Measurements from ENCODE around the gene SMARCD3.

SMARCD3 gene

DNA sequence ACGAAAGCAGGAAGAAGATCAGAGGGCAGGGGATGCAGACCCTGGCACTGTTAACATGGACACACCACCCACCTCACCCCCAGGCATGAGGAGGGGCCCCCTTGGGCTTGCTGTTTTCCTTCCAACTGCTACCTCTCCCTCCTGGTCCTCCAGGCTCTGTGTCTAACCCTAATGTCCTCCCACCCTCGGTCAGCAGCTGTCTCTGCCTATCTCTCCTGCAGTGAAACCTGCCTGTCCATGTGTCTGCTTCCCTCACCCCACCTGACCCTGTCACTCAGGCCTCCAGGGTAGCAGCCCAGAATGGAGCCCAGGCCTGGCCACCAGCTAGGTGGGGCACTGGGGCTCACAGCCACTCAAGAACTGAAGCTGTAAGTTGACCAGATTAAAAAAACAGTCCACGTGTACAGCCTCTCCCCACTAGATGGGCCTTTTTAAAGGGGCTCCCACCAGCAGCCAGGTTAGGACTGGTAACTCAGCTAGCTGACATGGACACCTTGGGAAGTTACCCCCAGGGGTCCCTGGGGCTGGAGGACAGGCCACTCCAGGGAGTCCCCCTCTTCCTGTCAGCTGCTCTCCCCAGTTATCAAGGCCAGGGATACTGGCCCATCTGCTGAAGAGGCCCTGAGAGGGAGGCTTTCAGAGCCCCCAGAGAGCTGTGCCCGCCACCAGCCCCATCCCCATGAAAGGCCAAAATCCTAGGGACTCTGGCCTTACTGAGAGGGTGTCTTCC, 1.5 kb downstream of the SMARCD3 start:
- DNase-seq = no peak

DNA sequence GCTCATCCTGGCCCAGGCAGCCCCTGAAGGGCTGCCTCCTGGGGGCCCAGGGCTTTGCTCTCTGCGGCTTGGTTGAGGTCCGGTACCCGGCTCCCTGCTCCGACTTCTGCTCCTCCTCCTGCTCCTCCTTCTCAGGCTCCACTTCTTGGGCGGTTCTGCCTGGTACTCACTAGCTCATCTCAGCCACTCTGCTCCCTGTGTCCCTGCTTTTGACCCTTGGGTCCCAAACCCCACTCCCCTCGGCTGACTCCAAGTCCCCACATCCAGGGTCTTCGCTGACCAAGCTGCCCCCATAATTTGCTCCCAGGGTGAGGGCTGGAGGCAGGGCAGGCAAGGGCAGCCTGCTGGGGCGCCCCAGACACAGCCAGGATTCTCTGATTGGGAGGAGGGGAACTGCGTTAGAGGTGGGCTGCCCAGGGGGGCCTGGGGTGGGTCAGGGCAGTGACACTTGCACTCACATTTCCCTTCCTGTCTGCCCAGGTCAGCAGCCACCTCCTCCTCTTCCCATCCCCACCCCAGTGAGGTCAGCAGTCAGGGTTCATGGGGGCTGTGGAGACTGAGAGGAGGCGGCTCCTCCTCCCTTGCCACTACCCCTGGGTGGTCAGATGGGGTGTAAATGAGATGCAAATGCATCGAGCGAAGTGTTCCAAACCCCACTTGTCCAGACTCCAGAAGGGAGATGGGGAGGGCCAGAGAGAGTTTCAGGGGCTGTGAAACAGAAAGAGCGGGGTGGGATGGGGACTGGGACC, 2.2 kb downstream of the SMARCD3 start:
- DNase-seq = no peak

DNA sequence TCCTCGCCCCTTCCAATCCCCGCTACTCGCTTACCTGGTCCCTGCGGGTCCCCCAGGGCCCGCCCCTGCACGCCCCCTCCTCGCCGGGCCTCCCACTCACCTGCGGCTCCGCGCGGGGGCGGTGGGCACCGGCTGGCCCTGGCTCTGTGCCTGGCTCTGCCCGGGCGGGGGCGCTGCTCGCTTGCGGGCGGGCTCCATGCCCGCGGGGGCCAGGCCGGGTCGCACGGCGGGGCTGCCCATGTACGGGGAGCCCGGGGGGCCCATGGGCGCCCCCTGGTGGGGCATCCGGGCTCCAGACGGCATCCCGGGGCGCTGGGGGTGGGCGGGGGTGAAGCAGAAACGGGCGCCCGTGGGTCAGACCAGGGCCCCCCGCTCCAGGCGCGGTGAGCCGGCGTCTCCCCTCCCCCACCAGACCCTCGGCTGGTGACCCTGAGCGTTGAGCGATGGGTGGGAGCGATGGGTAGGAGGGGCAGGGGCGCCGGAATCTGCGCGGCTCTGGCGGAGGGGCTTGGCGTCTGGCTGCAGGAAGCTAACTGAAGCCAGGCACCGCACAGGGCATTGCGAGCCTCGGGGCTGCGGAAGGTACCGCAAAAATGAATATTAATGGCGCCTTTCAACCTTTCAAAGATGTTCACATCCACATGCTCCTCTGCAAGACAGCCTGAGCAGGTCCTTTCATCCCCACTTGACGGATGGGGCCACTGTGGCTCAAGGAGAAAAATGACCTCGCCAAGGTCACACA, 3.0 kb downstream of the SMARCD3 start:
- DNase-seq = no peak

DNA sequence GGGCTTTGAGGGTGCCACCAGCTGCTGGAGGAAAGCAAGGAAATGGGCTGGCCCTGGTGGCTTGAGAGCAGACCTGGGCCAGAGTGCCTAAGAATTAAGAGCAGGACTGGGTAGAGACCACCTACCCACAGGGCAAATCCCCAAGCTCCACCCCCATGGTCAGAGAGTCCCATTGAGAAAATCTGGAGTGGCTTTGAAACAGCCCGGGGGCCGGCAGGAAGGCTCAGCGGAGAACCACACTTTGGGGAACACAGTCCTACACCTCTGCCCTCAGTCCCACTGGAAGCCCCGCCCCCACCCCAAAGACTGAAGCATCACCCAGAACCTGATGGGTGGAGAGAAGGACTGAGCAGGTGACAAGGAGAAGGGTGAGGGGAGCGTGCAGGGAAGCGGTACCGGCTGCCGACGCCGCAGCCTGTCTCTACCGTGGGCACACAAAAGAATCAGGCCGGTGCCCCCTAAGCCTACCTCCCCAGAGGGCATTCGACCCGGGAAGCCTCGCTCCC, 3.6 kb downstream of the SMARCD3 start:
- DNase-seq = no peak

DNA sequence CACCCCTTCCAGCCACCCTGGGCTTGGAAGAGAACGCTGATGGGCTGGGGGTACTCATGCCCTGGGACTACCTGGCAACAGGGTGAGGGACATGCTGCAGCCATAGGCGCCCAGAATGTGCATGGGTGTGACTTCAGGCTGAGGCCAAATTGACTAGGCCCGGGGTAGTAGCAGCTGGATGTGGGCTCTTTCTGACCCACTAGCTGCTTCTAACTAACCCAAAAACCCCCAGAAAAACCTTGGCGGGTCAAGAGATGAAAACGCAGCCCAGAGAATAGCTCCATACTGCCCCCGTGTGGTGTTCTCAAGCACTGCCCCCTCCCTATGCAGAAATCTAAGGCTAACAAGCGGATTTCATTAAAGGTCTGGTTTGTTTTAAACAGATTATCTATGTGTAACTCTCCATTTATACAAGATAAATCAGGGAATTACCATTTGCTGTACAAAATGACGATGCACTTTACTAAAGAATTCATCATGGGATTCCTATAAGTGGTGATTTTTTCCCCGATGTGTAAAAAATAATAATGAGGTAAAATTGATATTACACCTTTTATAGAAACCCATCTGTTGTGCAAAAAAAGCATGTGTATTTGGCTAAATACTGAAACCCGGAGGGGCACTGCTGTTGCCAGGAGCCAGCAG, 4.2 kb downstream of the SMARCD3 start:
- peak; percentile 90 for DNase-seq

DNA sequence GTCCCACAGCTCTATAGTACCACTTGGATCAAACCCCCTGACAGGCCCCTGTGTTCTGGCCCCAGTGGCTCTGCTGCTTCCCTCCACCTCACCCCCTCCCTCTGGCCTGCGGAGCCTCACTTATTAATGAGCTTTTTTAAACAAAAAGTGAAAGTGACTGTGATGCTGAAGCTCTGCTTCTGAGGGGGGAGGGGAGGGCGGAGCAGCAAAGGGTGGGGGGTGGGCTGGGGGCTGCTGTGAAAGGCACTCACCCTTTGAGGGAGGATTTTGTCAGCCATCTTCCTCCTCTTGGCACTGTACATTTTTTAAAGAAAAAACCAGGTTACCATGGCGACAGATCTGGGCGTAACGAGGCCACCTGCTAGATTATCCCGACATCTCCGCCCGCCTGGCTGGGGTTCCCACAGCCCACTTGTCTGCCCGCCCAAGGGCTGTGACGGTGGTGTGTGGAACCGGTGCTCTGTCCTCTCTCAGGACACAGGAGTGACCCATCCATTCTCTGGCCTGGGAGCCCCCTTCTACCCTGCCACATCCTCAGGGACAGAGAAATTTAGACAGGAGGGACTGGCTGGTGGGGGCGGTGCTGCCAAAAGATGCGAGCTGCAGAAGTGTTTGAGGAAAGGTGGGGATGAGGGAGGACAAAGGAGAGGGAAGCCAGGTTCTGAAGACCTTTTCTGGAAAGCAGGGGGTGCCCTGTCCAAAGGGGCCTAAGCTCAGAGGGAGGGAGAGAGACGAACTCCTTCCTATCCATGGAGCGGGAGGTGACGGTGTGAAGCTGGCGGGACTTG, 4.9 kb downstream of the SMARCD3 start:
- DNase-seq = peak; percentile 85

DNA sequence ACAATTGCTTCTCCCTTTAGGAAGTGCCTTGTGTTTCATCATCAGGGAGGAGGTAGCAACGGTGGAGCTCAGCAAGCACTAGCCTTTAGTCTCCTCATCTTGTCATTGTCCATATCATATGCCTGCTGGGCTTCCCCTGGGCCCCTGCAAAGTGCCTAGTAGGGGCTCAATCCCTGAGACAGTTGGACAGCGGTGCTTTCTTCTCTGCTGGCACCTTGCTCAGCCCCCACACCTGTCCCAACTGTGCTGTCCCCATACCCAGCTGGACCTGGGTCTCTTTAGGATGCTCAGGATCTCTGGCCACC, 5.5 kb downstream of the SMARCD3 start:
- no peak for DNase-seq

DNA sequence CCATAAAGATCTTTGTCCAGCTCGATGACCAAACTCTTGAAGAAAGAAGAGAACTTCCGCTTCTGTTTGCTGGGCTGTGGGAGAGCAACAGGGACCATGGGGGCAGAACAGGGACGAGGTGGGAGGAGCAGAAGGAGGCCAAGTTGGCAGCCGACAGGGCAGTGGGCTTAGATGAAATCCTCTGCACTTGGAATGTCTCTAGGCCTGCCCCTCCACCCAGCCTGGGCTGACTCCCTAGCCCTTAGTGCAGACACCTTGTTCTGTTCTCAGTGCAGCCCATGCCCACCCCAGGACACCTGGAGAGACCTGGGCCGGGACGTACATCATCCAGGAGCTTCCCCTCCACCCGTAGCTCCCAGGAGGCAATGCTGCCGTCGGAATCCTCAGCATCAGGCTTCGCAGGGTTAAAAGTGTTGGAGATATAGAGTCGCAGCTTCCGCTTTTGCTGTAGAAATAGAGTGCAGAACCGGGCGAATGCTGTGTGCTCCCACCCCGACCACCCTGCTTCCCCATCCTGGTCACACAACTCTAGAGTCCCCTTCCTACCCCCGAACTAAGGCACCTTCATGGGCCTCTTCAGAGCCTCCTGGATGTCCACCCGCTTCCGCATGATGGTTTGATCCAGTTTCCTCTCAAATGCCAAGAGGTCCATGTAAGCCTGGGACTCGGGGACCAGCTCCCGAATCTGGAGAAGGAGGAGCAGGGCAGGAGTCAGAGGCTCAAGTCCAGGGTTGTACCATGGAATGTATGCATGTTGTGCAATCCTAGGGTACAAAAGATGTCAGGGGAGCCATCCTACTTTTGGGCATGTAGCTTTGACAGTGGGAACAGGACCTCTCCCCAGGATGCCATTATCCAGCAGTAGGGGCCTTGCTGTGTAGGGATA, 6.1 kb downstream of the SMARCD3 start:
- DNase-seq = no peak

DNA sequence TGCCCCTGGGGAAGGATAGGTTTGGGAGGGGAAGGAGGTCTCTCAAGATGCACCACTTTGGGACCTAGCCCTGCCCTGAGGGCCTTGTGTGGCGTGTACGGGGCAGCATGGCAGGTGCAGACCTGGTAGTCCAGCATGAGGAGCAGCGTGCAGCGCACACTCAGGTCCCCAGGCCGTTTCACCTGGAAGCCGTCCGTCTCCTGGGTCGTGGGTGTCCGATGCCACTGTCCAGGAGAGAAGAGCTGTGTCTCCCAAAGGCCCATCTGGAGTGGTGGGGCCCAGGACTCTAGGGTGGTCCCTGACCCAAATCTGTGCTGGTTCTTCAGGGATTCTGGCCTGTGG, 6.8 kb downstream of the SMARCD3 start:
- DNase-seq = no peak

DNA sequence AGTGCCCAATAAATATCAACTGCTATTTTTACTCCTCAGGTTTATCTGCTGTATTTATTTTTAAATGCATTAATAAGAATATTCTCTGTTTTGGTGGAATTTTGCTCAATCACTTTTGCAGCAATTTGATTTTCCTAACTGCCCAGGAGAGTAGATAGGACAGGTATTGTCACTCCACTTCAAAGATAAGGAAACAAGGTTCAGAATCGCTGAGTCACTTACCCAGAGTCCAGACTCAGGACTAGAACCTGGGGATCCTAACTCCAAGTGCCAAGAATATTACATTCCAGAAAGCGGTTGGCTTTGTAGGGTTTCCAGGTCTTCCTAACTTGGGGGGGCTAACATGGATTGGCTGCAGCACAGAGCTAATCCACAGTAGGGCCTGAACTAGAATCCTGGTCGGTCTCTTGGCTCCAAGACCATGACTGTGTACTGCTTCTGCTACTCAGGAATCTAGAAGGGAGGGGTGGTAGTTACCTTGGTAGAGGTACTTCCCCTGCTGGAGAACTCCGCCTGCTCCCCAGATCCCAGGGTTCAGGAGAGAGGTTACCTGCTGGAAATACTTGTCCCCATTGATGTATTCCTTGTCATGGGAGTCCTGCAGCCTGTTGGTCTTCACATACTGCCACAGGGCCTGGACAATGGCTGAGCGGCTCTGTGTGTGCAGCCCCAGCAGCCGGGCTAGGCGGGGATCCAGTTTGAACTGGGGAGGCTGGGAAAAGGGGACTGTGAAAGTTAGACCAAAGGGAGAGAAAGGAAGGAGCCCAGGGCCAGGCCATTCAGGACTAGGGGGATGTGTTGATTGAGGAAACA, 7.3 kb downstream of the SMARCD3 start:
- no peak for DNase-seq

DNA sequence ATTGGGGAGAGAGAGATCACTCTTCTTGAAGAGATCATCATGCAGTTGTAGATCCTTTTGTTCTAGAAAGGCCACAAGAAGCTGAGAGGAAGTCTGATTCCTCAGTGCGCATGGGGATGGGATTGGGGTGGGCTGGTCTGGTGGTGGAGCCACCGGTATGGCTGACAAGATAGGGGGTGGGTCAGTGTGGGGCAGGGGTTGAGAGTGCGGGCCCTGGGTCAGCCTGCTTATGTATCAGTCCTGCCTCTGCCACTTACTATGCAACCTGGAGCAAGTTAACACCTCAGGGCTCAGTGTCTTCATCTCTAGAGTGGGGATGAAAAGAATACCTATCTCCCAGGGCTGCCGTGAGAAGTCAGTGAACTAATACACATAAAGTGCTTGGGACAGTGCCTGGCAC, 8.0 kb downstream of the SMARCD3 start:
- no peak for DNase-seq

DNA sequence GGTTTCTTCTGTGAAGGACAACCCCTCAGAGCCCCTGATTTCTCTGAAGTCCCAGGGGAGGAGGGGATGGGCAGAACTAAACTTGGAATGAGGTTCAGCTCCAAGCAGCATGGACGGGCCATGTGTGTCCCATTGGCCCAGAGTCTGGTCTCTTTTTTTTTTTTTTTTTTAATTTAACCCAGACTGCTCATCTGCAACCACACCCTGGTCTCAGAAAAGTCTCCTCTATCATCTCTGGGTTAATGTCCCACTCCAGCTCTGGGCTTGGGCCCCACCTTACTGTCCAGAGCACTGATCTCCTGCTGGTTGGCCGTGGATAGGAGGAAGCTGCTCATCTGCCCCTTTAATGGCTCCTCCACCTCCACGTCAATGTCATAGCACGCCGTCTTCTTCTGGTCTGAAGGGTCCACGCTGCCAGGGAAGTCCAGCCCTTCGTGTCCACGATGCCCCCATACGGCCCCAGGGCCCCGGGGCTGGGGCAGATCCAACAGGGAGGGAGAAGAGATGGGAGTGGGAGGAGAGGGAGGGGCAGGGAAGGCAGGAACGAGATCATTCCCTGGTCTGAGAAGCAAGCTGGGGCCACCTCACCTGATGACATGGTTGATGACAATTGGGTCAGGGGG, 8.5 kb downstream of the SMARCD3 start:
- DNase-seq = no peak

DNA sequence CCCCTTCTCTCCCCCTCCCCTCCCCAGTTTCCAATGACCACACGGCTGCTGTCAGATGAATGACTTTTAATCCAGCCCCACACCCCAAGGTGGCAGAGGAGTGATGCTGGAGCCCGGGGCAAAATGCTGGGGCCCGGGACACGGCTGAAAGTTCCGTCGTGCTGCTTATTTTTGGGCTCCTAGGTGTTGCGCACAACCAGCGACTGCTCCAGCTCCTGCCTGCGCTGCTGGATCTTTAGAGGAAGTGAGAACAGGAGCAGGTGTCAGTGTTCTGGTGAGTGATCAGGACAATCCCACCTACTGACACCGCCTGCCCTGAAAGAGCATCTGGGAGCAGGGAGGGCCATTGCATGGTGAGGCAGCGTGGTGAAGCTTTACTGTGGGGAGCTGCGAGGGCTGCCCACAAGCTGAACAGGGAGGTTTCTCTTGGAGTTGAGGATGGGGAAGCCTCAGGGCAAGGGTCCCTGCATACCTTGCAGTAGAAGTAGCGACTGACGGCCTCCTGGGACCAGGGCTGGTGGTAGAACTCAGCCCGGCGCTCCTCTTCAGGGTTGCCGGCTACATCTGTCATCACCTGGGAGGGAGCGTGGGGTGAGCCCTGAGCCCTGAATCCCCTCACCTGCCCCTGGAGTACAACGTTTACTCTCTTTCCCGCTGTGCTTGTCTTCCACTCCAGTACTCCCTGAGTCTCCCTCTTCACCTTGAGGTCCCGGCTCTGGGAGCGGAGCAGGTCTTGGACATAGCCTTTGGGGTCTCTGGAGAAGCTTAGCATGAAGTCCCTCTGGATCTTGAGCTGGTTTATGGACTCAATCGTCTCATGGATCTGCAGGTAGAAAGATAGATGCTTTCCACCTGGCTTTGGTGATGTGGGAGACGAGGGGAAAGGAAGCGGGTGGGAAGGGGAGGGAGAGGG, 9.3 kb downstream of the SMARCD3 start:
- no peak for DNase-seq

DNA sequence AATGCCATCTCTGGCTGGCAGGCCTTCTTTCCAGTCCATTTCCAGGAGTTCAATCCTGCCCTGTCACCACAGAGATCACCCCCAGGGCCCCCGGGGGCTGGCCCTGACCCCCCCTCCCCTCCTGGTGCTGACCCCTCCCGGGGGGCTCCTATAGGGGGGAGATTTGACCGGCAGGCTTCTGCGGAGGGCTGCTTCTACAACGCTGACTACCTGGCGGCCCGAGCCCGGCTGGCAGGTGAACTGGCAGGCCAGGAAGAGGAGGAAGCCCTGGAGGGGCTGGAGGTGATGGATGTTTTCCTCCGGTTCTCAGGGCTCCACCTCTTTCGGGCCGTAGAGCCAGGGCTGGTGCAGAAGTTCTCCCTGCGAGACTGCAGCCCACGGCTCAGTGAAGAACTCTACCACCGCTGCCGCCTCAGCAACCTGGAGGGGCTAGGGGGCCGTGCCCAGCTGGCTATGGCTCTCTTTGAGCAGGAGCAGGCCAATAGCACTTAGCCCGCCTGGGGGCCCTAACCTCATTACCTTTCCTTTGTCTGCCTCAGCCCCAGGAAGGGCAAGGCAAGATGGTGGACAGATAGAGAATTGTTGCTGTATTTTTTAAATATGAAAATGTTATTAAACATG, 10.2 kb downstream of the SMARCD3 start:
- DNase-seq = no peak

DNA sequence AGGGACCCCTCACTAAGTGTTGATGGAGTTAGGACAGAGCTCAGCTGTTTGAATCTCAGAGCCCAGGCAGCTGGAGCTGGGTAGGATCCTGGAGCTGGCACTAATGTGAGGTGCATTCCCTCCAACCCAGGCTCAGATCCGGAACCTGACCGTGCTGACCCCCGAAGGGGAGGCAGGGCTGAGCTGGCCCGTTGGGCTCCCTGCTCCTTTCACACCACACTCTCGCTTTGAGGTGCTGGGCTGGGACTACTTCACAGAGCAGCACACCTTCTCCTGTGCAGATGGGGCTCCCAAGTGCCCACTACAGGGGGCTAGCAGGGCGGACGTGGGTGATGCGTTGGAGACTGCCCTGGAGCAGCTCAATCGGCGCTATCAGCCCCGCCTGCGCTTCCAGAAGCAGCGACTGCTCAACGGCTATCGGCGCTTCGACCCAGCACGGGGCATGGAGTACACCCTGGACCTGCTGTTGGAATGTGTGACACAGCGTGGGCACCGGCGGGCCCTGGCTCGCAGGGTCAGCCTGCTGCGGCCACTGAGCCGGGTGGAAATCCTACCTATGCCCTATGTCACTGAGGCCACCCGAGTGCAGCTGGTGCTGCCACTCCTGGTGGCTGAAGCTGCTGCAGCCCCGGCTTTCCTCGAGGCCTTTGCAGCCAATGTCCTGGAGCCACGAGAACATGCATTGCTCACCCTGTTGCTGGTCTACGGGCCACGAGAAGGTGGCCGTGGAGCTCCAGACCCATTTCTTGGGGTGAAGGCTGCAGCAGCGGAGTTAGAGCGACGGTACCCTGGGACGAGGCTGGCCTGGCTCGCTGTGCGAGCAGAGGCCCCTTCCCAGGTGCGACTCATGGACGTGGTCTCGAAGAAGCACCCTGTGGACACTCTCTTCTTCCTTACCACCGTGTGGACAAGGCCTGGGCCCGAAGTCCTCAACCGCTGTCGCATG, 11.0 kb downstream of the SMARCD3 start:
- no peak for DNase-seq

DNA sequence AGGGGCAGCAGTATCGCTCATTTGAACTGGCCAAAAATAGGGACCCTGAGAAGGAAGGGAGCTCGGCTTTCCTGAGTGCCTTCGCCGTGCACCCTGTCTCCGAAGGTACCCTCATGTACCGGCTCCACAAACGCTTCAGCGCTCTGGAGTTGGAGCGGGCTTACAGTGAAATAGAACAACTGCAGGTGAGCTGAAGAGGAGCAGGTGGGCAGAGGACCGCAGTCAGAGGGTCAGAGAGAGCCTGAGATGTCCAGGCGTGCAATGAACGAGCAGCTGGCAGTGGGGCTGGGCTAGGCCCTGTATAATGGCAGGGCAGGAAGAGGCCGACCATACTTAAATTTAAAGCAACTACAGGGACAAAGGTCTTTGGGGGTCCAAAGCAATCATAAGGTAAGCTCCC, 12.1 kb downstream of the SMARCD3 start:
- DNase-seq = no peak

DNA sequence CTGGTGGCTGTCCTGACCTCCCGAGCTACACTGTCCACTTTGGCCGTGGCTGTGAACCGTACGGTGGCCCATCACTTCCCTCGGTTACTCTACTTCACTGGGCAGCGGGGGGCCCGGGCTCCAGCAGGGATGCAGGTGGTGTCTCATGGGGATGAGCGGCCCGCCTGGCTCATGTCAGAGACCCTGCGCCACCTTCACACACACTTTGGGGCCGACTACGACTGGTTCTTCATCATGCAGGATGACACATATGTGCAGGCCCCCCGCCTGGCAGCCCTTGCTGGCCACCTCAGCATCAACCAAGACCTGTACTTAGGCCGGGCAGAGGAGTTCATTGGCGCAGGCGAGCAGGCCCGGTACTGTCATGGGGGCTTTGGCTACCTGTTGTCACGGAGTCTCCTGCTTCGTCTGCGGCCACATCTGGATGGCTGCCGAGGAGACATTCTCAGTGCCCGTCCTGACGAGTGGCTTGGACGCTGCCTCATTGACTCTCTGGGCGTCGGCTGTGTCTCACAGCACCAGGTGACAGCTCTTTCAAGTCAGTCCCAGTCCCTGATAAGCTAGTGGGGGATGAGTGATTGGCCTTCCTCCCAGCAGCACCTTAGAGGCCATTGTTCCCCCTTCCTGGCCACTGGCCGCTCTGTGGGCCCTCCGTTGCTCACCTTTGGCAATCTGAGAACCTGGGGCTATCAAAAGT, 13.3 kb downstream of the SMARCD3 start:
- no peak for DNase-seq

Measured in NCI-H1694 (cell line).